Measurements from ENCODE around the gene HSDL1. TPM values are rescaled to one million over a fixed set of nuclear protein-coding genes. Genes with fewer than 3 reads are reported as not detected.

Gene HSDL1
- total RNA-seq, 4 donors from 2014 or later = 10.1 to 19.2 (median 13.3) TPM

DNA sequence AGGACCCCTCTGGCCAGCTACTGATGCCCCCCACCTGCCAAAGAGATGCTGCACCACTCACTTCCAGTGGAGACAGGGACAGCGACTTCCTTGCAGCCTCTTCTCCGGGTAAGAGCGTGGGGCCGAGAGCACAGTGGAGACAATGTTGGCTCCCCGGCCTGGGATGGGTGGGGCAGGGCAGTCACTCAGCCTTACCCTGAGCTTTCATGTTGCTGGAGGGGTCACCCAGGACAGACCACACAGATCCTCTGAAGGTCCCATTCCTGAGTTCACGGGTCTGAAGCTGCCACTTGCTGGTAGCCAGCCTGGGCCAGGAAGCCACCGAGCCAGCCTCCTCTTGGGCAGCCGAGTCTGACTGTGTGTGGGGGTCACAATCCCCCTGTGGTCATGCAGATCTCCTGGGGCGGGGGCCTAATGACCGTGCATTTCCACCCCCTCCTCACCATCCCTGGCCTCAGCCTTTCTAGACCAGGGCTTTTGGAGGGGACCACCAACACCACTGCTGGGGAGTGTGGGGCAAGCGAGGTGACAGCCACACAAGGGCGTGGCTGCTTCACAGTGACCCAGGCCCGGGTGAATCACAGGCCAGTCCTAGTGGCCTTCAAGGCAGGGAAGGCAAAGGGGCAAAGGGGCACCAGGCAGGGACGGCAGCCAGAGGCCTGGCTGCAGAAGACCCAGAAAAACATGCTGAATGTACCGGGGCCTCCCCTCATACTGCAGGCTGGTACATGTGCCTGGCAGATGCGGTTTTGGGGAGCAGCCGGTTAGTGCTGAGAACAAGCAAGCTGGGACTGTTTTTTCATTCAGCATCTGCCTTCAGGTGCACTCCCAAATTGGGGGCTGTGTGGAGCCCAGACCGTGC is 31.4 kb upstream of the HSDL1 start:
- Histone ChIP-seq H3K27me3 (no peaks in the 10 kb centered on the region), H3K27ac (peak overlapping the region in 3 of 4 donors; percentile 64 to 80 (median 76)), H3K9me3 (no peaks in the 10 kb centered on the region), H3K4me1 (peaks cover 0 to 41% (median 21%) of the 10 kb centered on the region in 3 donors), H3K4me3 (no peak overlapping the region), H3K36me3 (peaks cover 0 to 34% of the 10 kb centered on the region in 2 donors)
- TF ChIP-seq, protein P1, sequence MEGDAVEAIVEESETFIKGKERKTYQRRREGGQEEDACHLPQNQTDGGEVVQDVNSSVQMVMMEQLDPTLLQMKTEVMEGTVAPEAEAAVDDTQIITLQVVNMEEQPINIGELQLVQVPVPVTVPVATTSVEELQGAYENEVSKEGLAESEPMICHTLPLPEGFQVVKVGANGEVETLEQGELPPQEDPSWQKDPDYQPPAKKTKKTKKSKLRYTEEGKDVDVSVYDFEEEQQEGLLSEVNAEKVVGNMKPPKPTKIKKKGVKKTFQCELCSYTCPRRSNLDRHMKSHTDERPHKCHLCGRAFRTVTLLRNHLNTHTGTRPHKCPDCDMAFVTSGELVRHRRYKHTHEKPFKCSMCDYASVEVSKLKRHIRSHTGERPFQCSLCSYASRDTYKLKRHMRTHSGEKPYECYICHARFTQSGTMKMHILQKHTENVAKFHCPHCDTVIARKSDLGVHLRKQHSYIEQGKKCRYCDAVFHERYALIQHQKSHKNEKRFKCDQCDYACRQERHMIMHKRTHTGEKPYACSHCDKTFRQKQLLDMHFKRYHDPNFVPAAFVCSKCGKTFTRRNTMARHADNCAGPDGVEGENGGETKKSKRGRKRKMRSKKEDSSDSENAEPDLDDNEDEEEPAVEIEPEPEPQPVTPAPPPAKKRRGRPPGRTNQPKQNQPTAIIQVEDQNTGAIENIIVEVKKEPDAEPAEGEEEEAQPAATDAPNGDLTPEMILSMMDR (IDR thresholded peaks at IDR 0.05) = no peak
- no peak for ATAC-seq
- no CpG with 5 or more reads among the region's 18 CpGs for WGBS, 2 donors (ENCODE audit: low coverage in 1 of 2)

GRCh38 chr16:84175350-84176081 is 30.5 kb upstream of the HSDL1 start:
- Histone ChIP-seq H3K27me3 (no peaks in the 10 kb centered on the region), H3K4me3 (no peak overlapping the region), H3K36me3 (peaks cover 0 to 25% of the 10 kb centered on the region in 2 donors), H3K27ac (peak overlapping the region in 2 of 4 donors; percentile 64 to 76), H3K9me3 (no peaks in the 10 kb centered on the region), H3K4me1 (peaks cover 0 to 41% (median 21%) of the 10 kb centered on the region in 3 donors)
- no peak for ATAC-seq
- 27 to 35% methylated on average over 6 of the region's 10 CpGs for WGBS, 2 donors (ENCODE audit: low coverage in 1 of 2)
- TF ChIP-seq POLR2A (IDR thresholded peaks at IDR 0.05) = no peak
- no peak for TF ChIP-seq EP300 (IDR thresholded peaks at IDR 0.05)
- TF ChIP-seq POLR2AphosphoS5 (IDR thresholded peaks at IDR 0.05) = no peak
- TF ChIP-seq, protein P1 (IDR thresholded peaks at IDR 0.05) = peak in 3 of 4 experiments; percentile 67 to 73 (median 69)

DNA sequence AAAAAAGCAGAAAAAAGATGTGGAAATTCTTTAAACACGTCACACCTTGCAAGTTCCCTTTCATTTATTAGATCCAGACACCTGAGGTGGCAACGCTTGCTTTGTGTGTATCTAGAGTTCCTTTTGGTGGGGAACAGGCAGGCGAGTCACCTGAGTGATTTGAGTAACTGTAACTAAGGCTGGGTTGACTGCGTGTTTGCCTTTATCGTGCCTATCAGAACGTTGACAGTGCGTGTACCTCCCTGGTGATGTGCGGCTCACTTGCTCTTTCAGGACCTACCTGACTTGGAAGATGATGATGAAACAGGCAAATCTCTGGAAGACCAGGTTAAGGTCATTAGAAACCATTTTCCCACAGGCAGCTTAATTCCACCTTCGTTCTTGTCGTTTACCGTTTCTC is 29.4 kb upstream of the HSDL1 start:
- Histone ChIP-seq H3K36me3 (peaks cover 0 to 13% of the 10 kb centered on the region in 2 donors), H3K9me3 (no peaks in the 10 kb centered on the region), H3K27me3 (peaks cover 5% of the 10 kb centered on the region), H3K27ac (no peak overlapping the region), H3K4me1 (peaks cover 0 to 41% (median 21%) of the 10 kb centered on the region in 3 donors), H3K4me3 (no peak overlapping the region)
- no peak for TF ChIP-seq EP300 (IDR thresholded peaks at IDR 0.05)
- TF ChIP-seq POLR2AphosphoS5 (IDR thresholded peaks at IDR 0.05) = no peak
- TF ChIP-seq POLR2A (IDR thresholded peaks at IDR 0.05) = no peak
- TF ChIP-seq, protein P1 (IDR thresholded peaks at IDR 0.05) = no peak
- ATAC-seq = no peak
- WGBS, 2 donors (ENCODE audit: low coverage in 1 of 2) = 72 to 79% methylated on average over 10 to 11 of the region's 11 CpGs

DNA sequence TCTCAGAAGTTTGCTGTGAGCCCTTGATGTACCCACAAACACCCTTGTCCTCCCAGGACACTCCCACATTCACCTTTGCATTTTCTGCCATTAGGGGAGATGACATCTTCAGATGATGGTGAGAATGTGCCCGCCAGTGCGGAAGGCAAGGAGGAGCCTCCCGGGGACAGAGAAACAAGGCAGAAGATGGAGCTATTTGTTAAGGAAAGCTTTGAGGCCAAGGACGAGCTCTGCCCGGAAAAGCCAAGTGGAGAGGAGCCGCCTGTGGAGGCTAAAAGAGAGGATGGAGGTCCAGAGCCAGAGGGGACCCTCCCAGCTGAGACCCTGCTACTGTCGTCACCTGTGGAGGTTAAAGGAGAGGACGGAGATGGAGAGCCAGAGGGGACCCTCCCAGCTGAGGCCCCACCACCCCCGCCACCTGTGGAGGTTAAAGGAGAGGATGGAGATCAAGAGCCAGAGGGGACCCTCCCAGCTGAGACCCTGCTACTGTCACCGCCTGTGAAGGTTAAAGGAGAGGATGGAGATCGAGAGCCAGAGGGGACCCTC is 24.9 kb upstream of the HSDL1 start:
- no peak for ATAC-seq
- WGBS, 2 donors (ENCODE audit: low coverage in 1 of 2) = 68 to 93% methylated on average over 5 to 9 of the region's 11 CpGs
- Histone ChIP-seq H3K4me3 (no peak overlapping the region), H3K36me3 (no peaks in the 10 kb centered on the region), H3K27me3 (peaks cover 35% of the 10 kb centered on the region), H3K4me1 (peaks cover 0 to 3% (median 0%) of the 10 kb centered on the region in 3 donors), H3K27ac (no peak overlapping the region), H3K9me3 (no peaks in the 10 kb centered on the region)
- no peak for TF ChIP-seq POLR2AphosphoS5 (IDR thresholded peaks at IDR 0.05)
- TF ChIP-seq, protein P1 (IDR thresholded peaks at IDR 0.05) = no peak
